H1 (cell line): Measurements from ENCODE around the gene PRELID1. TPM values are rescaled to one million over a fixed set of nuclear protein-coding genes. Genes with fewer than 3 reads are reported as not detected.

Source experiments
- ATF2 ChIP-seq: IDR thresholded peaks from 2 replicates; pipeline ENCODE4 v1.6.1; 2012; ENCODE audit warnings: low read length, inconsistent platforms
- CEBPB ChIP-seq: IDR thresholded peaks from 2 replicates; pipeline ENCODE4 v1.6.1; 2012; ENCODE audit warnings: low read depth, low read length
- EZH2 ChIP-seq: fragments of 200-600 bp; sonication (generic); IDR thresholded peaks from 2 replicates; pipeline ENCODE4 v1.7.1; 2012; ENCODE audit warnings: low read depth, mild to moderate bottlenecking, moderate library complexity, low read length, inconsistent platforms; ENCODE audit not compliant: severe bottlenecking
- JUN ChIP-seq: IDR thresholded peaks from 2 replicates; pipeline ENCODE4 v1.6.1; 2011; ENCODE audit warnings: low read depth, mild to moderate bottlenecking, improper control_type of control experiment, low read length
- SP1 ChIP-seq: IDR thresholded peaks from 2 replicates; pipeline ENCODE4 v1.6.1; 2011; ENCODE audit warnings: low read depth, low read length
- SP2 ChIP-seq: IDR thresholded peaks from 2 replicates; pipeline ENCODE4 v1.6.1; 2012; ENCODE audit warnings: mild to moderate bottlenecking, low read length, inconsistent platforms
- polyA plus RNA-seq, 7 experiments: library from polyadenylated mRNA; depleted of rRNA in 3 of 7; stranded (reverse) in 5 of 7; unstranded in 2 of 7; fragments of >200 nt in 5 of 7; fragments of 200-250 nt in 2 of 7; gene quantifications; 1 replicate in 5 of 7; 2 replicates in 1 of 7; 4 replicates in 1 of 7; pipeline versions ENCODE4 v1.2.1 to v1.2.3, GENCODE V29; 2011 to 2013; ENCODE audit warnings: missing spikeins in 2 of 7, mixed read lengths in 2 of 7
- total RNA-seq: library from RNA; stranded (reverse); fragmentation: NEBNext Ultra II Directional; extraction: Animal tissue kit (Norgen Biotek cat#: 25700); gene quantifications from 2 replicates; pipeline ENCODE4 v1.2.1, GENCODE V29; 2021
- TF ChIP-seq, protein P1 (sequence below): fragments of 300-600 bp; sonication (generic); IDR thresholded peaks from 2 replicates; pipeline ENCODE4 v1.7.1; 2012; ENCODE audit warnings: low read length, moderate library complexity, mild to moderate bottlenecking, inconsistent platforms; ENCODE audit not compliant: insufficient replicate concordance
- TF ChIP-seq, protein P2 (sequence below): IDR thresholded peaks from 2 replicates; pipeline ENCODE4 v1.6.1; 2011; ENCODE audit warnings: low read length, improper control_type of control experiment

PRELID1 gene
- total and polyA plus RNA-seq, 2 of the 8 experiments (the other 6 are each of a cell fraction or from before 2014, with no cell fraction given), result 272 to 428 TPM

DNA sequence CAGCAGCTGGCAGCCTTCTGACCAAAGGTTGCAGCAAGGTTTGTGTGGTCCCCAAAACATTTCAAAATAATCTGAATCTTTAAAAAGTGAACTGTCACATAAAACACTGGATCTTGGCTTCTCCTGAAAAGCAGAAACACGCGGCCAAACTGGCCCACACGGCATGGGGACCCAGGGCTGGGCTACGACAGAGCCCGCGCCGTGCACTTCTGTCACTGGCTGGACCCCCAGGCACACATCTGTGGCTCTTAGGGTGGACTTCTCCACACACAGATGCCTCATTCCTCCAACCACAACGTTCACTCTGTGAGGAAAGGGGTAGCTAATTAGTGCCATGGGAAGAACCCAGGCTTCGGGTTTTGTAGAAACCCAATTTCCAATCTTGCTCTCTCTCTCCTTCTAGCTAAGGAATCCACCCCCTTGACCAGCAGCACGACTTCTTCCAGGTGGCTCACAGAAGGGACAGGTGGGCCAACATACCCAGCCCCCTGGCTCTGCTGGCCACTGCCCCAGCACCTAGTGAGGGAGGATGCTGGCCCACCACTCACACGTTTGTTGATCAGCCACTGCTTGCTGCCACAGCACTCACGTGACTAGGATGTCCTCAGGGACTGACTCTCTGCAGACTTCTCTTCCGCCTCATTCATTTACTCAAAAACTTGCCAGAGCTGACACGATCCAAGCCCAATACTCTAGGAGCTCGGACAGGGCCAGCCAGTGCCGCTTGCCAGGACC, 30.0 kb downstream of the PRELID1 start (continued):
- TF ChIP-seq, protein P1, sequence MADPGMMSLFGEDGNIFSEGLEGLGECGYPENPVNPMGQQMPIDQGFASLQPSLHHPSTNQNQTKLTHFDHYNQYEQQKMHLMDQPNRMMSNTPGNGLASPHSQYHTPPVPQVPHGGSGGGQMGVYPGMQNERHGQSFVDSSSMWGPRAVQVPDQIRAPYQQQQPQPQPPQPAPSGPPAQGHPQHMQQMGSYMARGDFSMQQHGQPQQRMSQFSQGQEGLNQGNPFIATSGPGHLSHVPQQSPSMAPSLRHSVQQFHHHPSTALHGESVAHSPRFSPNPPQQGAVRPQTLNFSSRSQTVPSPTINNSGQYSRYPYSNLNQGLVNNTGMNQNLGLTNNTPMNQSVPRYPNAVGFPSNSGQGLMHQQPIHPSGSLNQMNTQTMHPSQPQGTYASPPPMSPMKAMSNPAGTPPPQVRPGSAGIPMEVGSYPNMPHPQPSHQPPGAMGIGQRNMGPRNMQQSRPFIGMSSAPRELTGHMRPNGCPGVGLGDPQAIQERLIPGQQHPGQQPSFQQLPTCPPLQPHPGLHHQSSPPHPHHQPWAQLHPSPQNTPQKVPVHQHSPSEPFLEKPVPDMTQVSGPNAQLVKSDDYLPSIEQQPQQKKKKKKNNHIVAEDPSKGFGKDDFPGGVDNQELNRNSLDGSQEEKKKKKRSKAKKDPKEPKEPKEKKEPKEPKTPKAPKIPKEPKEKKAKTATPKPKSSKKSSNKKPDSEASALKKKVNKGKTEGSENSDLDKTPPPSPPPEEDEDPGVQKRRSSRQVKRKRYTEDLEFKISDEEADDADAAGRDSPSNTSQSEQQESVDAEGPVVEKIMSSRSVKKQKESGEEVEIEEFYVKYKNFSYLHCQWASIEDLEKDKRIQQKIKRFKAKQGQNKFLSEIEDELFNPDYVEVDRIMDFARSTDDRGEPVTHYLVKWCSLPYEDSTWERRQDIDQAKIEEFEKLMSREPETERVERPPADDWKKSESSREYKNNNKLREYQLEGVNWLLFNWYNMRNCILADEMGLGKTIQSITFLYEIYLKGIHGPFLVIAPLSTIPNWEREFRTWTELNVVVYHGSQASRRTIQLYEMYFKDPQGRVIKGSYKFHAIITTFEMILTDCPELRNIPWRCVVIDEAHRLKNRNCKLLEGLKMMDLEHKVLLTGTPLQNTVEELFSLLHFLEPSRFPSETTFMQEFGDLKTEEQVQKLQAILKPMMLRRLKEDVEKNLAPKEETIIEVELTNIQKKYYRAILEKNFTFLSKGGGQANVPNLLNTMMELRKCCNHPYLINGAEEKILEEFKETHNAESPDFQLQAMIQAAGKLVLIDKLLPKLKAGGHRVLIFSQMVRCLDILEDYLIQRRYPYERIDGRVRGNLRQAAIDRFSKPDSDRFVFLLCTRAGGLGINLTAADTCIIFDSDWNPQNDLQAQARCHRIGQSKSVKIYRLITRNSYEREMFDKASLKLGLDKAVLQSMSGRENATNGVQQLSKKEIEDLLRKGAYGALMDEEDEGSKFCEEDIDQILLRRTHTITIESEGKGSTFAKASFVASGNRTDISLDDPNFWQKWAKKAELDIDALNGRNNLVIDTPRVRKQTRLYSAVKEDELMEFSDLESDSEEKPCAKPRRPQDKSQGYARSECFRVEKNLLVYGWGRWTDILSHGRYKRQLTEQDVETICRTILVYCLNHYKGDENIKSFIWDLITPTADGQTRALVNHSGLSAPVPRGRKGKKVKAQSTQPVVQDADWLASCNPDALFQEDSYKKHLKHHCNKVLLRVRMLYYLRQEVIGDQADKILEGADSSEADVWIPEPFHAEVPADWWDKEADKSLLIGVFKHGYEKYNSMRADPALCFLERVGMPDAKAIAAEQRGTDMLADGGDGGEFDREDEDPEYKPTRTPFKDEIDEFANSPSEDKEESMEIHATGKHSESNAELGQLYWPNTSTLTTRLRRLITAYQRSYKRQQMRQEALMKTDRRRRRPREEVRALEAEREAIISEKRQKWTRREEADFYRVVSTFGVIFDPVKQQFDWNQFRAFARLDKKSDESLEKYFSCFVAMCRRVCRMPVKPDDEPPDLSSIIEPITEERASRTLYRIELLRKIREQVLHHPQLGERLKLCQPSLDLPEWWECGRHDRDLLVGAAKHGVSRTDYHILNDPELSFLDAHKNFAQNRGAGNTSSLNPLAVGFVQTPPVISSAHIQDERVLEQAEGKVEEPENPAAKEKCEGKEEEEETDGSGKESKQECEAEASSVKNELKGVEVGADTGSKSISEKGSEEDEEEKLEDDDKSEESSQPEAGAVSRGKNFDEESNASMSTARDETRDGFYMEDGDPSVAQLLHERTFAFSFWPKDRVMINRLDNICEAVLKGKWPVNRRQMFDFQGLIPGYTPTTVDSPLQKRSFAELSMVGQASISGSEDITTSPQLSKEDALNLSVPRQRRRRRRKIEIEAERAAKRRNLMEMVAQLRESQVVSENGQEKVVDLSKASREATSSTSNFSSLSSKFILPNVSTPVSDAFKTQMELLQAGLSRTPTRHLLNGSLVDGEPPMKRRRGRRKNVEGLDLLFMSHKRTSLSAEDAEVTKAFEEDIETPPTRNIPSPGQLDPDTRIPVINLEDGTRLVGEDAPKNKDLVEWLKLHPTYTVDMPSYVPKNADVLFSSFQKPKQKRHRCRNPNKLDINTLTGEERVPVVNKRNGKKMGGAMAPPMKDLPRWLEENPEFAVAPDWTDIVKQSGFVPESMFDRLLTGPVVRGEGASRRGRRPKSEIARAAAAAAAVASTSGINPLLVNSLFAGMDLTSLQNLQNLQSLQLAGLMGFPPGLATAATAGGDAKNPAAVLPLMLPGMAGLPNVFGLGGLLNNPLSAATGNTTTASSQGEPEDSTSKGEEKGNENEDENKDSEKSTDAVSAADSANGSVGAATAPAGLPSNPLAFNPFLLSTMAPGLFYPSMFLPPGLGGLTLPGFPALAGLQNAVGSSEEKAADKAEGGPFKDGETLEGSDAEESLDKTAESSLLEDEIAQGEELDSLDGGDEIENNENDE, result no peak
- no peak for TF ChIP-seq JUN
- no peak for TF ChIP-seq ATF2
- TF ChIP-seq SP1, result no peak
- TF ChIP-seq SP2, result no peak
- TF ChIP-seq, protein P2, sequence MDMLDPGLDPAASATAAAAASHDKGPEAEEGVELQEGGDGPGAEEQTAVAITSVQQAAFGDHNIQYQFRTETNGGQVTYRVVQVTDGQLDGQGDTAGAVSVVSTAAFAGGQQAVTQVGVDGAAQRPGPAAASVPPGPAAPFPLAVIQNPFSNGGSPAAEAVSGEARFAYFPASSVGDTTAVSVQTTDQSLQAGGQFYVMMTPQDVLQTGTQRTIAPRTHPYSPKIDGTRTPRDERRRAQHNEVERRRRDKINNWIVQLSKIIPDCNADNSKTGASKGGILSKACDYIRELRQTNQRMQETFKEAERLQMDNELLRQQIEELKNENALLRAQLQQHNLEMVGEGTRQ, result no peak
- no peak for TF ChIP-seq EZH2
- TF ChIP-seq CEBPB, result no peak
